Nucleus accumbens (tissue), 56 donors: ENCODE data around the gene DRD2.

Experiments used
- DNase-seq, 56 donors: peaks; one replicate each; lab custom pipeline; 2025; lab: John Stamatoyannopoulos, UW

Gene DRD2

DNA sequence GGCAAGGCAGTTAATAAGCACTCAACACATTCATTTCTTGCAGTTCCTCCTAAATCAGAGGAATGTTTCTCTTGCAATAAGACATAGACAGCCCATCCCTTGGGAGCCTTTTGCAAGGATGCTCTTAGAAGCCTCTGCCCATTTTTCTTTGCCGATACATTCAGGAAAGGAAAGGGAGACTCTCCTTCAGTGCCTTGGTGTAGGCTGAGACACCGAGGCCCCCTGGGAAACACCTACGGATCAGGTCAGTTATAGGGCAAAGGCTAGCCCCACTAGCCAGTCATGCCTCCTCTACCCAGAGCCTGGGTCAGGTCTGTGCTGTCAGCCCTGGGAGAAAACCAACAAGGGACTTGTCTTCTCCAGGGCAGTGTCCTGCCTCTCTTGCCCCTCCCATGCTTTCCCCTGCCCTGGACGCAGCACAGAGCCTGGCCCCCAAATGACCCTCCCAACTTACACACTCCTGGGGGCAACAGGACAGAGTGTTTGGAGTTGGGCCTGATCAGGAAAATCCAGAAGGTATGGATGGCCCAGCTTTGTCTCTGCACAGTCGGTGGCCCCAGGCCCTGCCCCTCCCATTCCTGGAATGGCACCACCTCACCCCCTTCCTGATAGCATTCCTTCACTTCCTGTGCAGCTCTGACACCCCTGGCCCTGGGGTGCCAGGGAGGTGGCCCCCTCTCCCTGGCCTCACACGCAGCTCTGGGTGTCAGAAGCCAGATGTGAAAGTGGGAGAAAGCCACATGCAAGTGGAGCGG is 69.3 kb downstream of the DRD2 start:
- DNase-seq, result no peak

DNA sequence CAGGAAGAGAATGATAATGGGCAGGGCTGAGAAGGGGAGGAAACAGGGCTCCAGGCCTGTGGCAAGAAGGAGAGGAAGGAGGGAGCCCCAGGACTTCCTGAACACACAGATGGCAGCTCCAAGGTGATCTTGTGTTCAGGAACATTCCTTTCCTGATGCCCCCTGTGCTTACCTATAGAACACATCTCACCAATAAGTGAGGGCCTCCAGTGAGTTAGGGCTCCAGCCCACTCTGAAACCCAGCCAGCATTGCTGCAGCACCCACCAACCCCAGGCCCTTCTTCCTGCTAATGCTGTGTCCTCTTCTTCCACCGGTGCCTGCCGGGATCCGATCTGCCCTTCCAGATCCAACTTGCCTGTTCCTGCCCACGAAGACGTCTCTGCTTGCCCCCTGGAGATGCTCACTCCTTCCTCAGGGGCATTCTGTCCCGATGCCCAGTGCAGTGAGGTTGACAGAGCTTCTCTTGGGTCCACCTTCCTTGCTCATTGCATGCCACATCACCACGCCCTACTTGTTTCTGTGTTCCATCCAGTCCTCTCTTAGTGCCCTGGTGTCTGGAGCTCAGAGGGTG is 70.3 kb downstream of the DRD2 start:
- no peak for DNase-seq

GRCh38 chr11:113401718-113402117 is 73.5 kb downstream of the DRD2 start:
- DNase-seq, result peak in 26 of 56 donors; percentile 11 to 69 (median 28)

DNA sequence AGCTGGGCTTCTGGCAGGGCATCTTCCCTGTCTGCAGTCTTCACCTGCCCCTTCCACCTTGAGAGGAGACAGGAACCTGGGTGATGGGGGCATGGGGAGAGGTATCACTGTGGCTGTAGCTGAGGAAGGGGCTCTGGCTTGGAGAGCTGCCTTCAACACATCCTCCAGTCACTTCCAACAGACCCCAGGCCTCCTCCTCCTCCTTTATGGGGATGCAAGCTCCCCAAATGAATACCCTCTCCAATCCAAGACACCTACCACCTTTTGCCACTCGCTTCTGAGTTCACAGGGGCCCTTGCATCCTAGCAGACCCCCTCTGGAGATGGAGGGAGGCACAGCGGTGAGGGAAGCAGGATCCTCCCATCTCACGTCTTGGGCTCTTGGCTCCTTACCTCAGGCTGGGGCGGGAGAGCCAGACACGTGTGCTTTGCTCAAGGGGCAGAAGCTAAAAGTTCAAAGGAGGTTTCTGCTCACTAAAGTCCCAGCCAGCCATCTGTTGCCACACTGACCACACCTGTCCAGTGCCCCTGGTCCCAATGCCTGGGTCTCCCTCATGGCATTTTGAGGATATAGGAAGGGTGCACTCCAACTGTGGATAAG is 74.5 kb downstream of the DRD2 start:
- DNase-seq, result no peak

GRCh38 chr11:113398669-113399430 is 76.3 kb downstream of the DRD2 start:
- DNase-seq, result no peak

DNA sequence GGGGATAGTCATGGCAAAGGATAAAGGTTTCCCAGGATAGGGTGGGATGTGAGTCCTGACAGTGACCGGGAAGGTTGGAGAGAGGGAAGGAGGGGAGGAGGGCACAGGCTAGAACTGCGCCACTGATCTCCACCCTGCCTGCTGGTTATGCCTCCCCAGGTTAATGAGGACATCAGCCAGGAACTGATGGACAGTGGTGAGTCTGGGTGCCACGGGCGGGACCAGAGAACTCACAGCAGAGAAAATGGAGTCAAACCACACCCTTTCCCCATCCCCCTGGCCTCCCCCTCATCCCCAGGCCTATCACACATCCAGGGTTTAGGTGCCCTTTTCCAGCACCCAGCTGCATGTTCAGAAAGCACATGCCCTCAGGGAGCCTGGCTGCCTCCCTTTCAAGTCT is 77.4 kb downstream of the DRD2 start:
- DNase-seq, result no peak

- no peak for DNase-seq
Measured at GRCh38 chr11:113397212-113397611, 78.0 kb downstream of the DRD2 start.

DNA sequence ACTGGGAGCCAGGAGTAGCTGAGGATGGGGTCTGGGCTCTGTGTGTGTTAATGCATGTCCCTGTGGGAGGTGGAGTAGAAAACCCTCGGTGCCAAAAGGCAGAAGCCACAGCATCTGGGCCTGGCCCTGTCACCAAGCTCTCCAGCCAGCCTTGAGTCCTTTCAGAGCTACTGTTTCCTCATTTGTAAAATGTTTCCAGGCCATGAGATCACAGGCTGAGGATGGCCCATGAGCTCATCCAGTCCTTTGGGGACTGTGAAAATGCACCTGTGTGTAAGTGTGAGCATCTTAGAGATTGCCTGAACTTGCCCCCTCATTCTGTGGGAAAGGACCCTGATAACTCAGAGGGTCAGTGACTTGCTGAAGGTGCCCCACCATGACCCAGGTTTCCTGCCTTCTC is 78.5 kb downstream of the DRD2 start:
- no peak for DNase-seq

- no peak for DNase-seq
Measured at GRCh38 chr11:113395782-113396336, 79.3 kb downstream of the DRD2 start.

- no peak for DNase-seq
Measured at GRCh38 chr11:113394919-113395318, 80.3 kb downstream of the DRD2 start.

DNA sequence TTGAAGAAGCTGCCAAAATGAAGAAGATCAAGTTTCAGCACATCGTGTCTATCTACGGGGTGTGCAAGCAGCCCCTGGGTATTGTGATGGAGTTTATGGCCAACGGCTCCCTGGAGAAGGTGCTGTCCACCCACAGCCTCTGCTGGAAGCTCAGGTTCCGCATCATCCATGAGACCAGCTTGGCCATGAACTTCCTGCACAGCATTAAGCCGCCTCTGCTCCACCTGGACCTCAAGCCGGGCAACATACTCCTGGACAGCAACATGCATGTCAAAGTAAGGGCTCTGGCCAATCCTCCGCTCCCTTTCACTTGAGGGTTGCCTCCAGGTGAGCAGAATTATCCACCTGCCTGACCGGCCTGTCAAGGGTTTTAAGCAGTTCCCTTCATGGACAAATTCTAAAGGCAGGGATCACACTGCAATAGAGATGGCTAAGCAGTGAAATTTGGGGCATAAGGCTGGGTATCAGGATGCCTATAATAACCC is 81.7 kb downstream of the DRD2 start:
- DNase-seq, result no peak

- DNase-seq, result no peak
Measured at GRCh38 chr11:113392236-113392921, 82.8 kb downstream of the DRD2 start.

DNA sequence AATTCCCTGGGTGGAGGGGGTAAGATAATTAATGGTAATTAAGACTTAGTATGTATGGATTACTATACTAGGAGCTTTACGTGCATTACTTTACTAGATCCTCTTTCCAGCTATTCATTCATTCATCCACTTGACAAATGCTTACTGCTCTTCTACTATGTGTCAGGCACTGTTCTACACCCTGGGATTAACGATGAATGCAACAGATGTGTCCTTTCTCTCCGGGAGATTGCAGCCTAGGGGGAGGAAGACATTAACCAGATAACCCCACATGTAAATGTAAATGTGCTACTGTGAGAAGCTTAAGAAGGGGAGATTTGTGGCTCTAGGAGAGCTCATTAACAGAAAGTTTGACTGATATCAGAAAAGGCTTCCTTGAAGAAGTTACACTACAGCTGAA is 85.9 kb downstream of the DRD2 start:
- no peak for DNase-seq

DNA sequence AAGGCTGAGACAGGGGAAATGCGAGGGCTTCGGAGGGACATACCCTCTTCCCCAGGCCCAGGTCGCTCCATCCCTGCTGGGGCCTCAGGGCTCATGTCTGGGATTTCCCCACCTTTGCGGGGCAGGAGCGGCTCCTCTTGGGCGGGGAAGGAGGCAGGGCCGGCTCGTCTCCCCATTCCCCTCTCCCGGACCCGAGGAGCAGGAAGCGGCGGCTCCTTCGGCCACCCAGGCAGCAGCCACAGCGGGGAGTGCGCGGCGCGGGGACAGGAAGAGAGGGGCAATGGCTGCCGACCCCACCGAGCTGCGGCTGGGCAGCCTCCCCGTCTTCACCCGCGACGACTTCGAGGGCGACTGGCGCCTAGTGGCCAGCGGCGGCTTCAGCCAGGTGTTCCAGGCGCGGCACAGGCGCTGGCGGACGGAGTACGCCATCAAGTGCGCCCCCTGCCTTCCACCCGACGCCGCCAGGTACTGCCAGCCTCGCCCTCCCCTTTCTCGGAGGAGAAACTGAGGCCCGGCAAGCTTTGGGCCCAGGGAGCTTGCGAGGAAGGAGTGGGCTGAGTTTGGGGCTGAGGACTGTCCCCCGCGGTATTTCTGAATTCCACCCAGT is 87.5 kb downstream of the DRD2 start, which contains the start of gene ANKK1:
ANKK1 (plus strand) TSS at position 175 of the 607 bp plus-strand sequence; CDS start at position 281, 106 bp downstream.
- DNase-seq, result no peak

DNA sequence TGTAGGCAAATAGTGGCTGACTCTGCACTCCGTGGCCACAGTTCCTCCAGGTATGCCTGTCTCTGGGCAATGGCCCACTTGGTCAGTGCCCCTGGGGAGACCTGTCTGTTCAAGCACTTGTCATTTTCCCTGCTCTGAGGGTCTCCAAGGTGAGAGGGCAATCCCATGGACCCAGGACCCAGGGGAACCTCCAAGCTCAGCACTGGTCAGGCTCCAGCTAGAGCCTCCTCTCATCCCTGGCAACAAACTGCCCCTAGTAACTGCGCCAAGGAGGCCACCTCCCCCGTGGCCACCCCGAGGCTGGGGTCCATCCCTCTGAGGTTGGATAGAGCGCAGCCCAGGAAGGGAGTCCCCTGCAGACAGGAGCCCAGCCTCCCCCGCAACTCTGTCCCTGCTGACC is 88.3 kb downstream of the DRD2 start:
- DNase-seq, result no peak

GRCh38 chr11:113385749-113386148 is 89.4 kb downstream of the DRD2 start:
- DNase-seq, result no peak

GRCh38 chr11:113384551-113384950 is 90.6 kb downstream of the DRD2 start:
- DNase-seq, result no peak

- no peak for DNase-seq
Measured at GRCh38 chr11:113382121-113382520, 93.1 kb downstream of the DRD2 start.

GRCh38 chr11:113378692-113379091 is 96.5 kb downstream of the DRD2 start:
- DNase-seq, result no peak
